Stomach smooth muscle (tissue), 2 donors: ENCODE results near the gene SLC47A2.

Experiments used
- H3K27ac ChIP-seq: one replicate; pipeline ENCODE4 v1.7.0; 2013; ENCODE audit warnings: mild to moderate bottlenecking, low read length, inconsistent platforms
- H3K27me3 ChIP-seq, 2 donors: one replicate each; pipeline ENCODE4 v1.7.0; 2013; ENCODE audit warnings: low read length in 2 of 2; ENCODE audit not compliant: insufficient read depth in 2 of 2, control insufficient read depth in 1 of 2
- H3K36me3 ChIP-seq, 2 donors: one replicate each; pipeline ENCODE4 v1.7.0; 2013; ENCODE audit warnings: low read length in 2 of 2; ENCODE audit not compliant: control insufficient read depth in 2 of 2, insufficient read depth in 2 of 2
- H3K4me1 ChIP-seq: one replicate; pipeline ENCODE4 v1.7.0; 2013; ENCODE audit warnings: low read length; ENCODE audit not compliant: control insufficient read depth, insufficient read depth
- H3K4me3 ChIP-seq, 2 donors: one replicate each; pipeline ENCODE4 v1.7.0; 2013; ENCODE audit warnings: low read length in 2 of 2
- H3K9ac ChIP-seq, 2 donors: one replicate each; pipeline ENCODE4 v1.7.0; 2013; ENCODE audit warnings: low read length in 2 of 2, mild to moderate bottlenecking in 1 of 2
- H3K9me3 ChIP-seq, 2 donors: one replicate each; pipeline ENCODE4 v1.7.0; 2013; ENCODE audit warnings: low read length in 2 of 2; ENCODE audit not compliant: control insufficient read depth in 2 of 2
- donor health status: healthy.
- donor health status: Pancreatic carcinoma.

The SLC47A2 gene

DNA sequence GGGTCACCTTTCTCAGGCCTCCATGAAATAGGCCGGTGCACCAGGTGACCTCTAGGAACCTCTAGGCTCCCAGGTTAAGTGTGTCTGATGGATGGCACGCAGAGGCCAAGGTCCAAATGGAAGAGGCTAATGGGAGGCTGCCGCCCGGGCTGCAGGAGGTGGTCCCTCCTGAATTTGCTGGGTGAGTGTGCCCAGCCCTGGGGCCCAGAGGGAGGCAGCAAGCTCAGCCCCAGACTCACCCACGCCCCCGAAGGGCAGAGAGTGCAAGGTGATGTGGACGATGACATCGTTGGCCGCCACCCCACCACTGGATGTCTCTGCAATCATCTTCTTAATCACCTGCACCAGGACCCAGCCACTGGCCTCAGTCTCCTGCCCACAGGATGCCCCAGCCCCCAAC is 22.4 kb upstream of the SLC47A2 start:
- Histone ChIP-seq H3K9ac (no peak overlapping the region), H3K4me3 (no peak overlapping the region), H3K9me3 (no peaks in the 10 kb centered on the region), H3K4me1 (no peaks in the 10 kb centered on the region), H3K27me3 (no peaks in the 10 kb centered on the region), H3K36me3 (no peaks in the 10 kb centered on the region), H3K27ac (no peak overlapping the region)

GRCh38 chr17:19738073-19738449 is 21.7 kb upstream of the SLC47A2 start:
- Histone ChIP-seq H3K4me3 (no peak overlapping the region), H3K9ac (no peak overlapping the region), H3K4me1 (no peaks in the 10 kb centered on the region), H3K27ac (no peak overlapping the region), H3K36me3 (no peaks in the 10 kb centered on the region), H3K27me3 (no peaks in the 10 kb centered on the region), H3K9me3 (no peaks in the 10 kb centered on the region)

- Histone ChIP-seq H3K27ac (no peak overlapping the region), H3K9me3 (no peaks in the 10 kb centered on the region), H3K27me3 (no peaks in the 10 kb centered on the region), H3K4me1 (no peaks in the 10 kb centered on the region), H3K36me3 (no peaks in the 10 kb centered on the region), H3K9ac (no peak overlapping the region), H3K4me3 (no peak overlapping the region)
These were observed 21.1 kb upstream of the SLC47A2 start for GRCh38 chr17:19737305-19738072.

DNA sequence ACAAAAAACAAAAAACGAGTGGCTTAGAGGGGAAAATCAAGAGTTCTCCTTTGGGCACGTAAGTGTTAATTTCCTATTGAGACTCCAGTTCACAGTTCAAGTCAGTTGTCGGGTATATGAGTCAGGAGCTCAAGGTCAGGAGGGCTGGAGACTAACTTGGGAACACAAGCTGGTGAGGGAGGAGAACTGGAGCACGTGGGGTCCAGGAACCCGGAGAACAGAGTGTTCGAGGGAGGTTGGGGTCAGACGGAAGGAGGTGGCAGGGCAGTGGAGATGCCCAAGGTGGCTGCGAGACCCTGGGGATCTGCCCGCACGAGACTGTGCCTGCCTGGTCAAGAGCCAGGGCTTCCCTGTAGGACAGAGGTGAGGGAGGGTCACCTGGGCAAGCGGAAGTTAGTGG is 19.7 kb upstream of the SLC47A2 start:
- no peaks in the 10 kb centered on the region for H3K36me3 ChIP-seq
- H3K4me3 ChIP-seq: no peak overlapping the region
- no peak overlapping the region for H3K27ac ChIP-seq
- H3K27me3 ChIP-seq: no peaks in the 10 kb centered on the region
- no peaks in the 10 kb centered on the region for H3K9me3 ChIP-seq
- H3K4me1 ChIP-seq: no peaks in the 10 kb centered on the region
- no peak overlapping the region for H3K9ac ChIP-seq

DNA sequence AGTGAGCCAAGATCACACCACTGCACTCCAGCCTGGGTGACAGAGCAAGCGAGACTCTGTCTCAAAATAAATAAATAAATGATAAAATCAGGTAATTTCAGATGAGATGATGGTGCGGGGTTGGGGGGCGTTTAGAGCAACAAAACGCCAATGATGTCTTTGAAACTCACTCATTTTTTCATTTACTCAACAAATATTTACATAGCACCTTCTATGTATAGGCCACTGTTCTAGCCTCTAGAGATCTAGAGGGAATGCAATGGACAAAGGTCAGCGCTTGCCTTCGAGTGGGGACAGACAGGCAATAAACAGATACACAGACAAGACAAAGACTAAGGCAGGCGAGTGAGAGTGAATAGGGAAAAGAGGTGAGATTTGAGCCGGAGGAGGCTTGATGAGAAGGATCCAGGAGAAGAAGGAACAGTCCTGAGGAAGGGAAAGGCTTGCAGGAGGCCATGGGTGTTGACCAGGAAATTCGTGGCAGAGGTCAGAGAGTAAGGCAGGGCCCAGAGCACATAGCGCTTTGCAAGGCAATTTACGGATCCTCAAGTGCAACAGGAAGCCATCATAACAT is 17.7 kb upstream of the SLC47A2 start:
- H3K27ac ChIP-seq: no peak overlapping the region
- no peaks in the 10 kb centered on the region for H3K36me3 ChIP-seq
- H3K4me1 ChIP-seq: no peaks in the 10 kb centered on the region
- no peaks in the 10 kb centered on the region for H3K27me3 ChIP-seq
- H3K9me3 ChIP-seq: no peaks in the 10 kb centered on the region
- no peak overlapping the region for H3K9ac ChIP-seq
- H3K4me3 ChIP-seq: no peak overlapping the region

DNA sequence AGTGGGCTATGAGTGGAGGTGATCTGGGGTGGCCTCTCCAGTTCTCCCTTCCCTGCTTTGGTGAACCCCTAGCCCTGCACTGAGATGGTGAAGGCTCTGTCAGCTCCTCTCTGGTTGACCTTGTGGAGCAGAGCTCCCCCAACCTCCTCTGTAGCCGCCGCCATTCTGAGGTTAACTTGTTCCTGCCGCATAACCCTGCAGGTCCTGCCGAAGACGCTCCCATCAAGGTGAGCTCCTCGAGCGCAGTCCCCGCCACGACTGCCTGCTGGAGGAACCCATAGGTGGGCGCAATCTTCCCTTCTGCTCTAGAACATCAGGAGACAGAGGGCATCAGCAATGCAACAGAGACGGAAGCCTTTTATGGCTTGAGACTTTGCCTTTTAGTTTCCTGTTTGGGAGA is 15.2 kb upstream of the SLC47A2 start:
- Histone ChIP-seq H3K4me3 (no peak overlapping the region), H3K27me3 (no peaks in the 10 kb centered on the region), H3K36me3 (no peaks in the 10 kb centered on the region), H3K9ac (no peak overlapping the region), H3K27ac (no peak overlapping the region), H3K4me1 (peaks cover 20% of the 10 kb centered on the region), H3K9me3 (no peaks in the 10 kb centered on the region)

- H3K4me3 ChIP-seq: no peak overlapping the region
- H3K9ac ChIP-seq: no peak overlapping the region
- no peaks in the 10 kb centered on the region for H3K9me3 ChIP-seq
- H3K36me3 ChIP-seq: no peaks in the 10 kb centered on the region
- no peaks in the 10 kb centered on the region for H3K27me3 ChIP-seq
- peaks cover 20% of the 10 kb centered on the region for H3K4me1 ChIP-seq
- peak overlapping the region; percentile 6 for H3K27ac ChIP-seq
These were observed 14.5 kb upstream of the SLC47A2 start for GRCh38 chr17:19730843-19731242.

DNA sequence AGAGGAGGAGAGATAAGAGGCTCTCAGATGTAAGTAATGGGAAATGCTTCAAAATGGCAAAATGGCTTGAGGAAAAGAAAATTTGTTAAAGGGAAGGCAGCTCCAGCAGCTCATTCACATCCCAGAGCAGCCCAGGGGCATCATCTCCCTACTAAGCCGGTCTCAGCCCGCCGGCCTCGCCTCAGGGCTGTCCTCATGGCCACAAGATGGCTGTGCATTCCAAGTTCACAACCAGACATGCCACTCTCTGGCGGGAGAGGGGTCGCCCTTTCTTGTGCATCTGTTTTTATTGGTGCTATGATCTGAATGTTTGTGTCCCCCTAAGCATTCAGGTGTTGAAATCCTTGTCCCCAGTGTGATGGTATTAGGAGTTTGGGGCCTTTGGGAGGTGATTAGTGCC is 13.5 kb upstream of the SLC47A2 start:
- no peak overlapping the region for H3K27ac ChIP-seq
- H3K27me3 ChIP-seq: no peaks in the 10 kb centered on the region
- no peaks in the 10 kb centered on the region for H3K36me3 ChIP-seq
- no peak overlapping the region for H3K4me3 ChIP-seq
- H3K9me3 ChIP-seq: no peaks in the 10 kb centered on the region
- no peak overlapping the region for H3K9ac ChIP-seq
- H3K4me1 ChIP-seq: peaks cover 25% of the 10 kb centered on the region

GRCh38 chr17:19728084-19728495 is 11.7 kb upstream of the SLC47A2 start:
- H3K36me3 ChIP-seq: no peaks in the 10 kb centered on the region
- H3K4me3 ChIP-seq: peak overlapping the region in 1 of 2 donors; percentile 52
- peak overlapping the region; percentile 46 to 51 for H3K9ac ChIP-seq
- H3K27me3 ChIP-seq: no peaks in the 10 kb centered on the region
- H3K27ac ChIP-seq: peak overlapping the region; percentile 94
- no peaks in the 10 kb centered on the region for H3K9me3 ChIP-seq
- peaks cover 34% of the 10 kb centered on the region for H3K4me1 ChIP-seq

- peak overlapping the region; percentile 94 for H3K27ac ChIP-seq
- H3K27me3 ChIP-seq: no peaks in the 10 kb centered on the region
- peaks cover 34% of the 10 kb centered on the region for H3K4me1 ChIP-seq
- H3K9ac ChIP-seq: peak overlapping the region; percentile 46 to 51
- H3K9me3 ChIP-seq: no peaks in the 10 kb centered on the region
- peak overlapping the region in 1 of 2 donors; percentile 52 for H3K4me3 ChIP-seq
- no peaks in the 10 kb centered on the region for H3K36me3 ChIP-seq
These were observed 11.2 kb upstream of the SLC47A2 start for GRCh38 chr17:19727501-19728078.
